H9 (cell line): ENCODE measurements around the gene FAM13A. TPM values are rescaled to one million over a fixed set of nuclear protein-coding genes. Genes with fewer than 3 reads are reported as not detected.

Experiments
- DNase-seq: peaks from one replicate; pipeline ENCODE4 v3.0.0-alpha.2; 2017
- H2AFZ ChIP-seq: one replicate; pipeline ENCODE4 v1.6.1; 2013; ENCODE audit warnings: mild to moderate bottlenecking, low read length, control low read depth, moderate library complexity
- H2AK5ac ChIP-seq: 2 replicates; pipeline ENCODE4 v1.6.1; 2013; ENCODE audit warnings: low read length, control low read depth, mixed read lengths; ENCODE audit not compliant: insufficient read length
- H2BK120ac ChIP-seq: one replicate; pipeline ENCODE4 v1.6.1; 2013; ENCODE audit warnings: low read depth, mild to moderate bottlenecking, low read length, control low read depth, inconsistent platforms; ENCODE audit not compliant: poor library complexity, severe bottlenecking
- H2BK12ac ChIP-seq: 2 replicates; pipeline ENCODE4 v1.6.1; 2013; ENCODE audit warnings: low read length, control low read depth, mixed read lengths, low read depth; ENCODE audit not compliant: insufficient read length
- H2BK15ac ChIP-seq: 2 replicates; pipeline ENCODE4 v1.6.1; 2013; ENCODE audit warnings: low read depth, low read length, control low read depth
- H2BK20ac ChIP-seq: one replicate; pipeline ENCODE4 v1.6.1; 2013; ENCODE audit warnings: low read depth, mild to moderate bottlenecking, low read length, control low read depth, inconsistent platforms; ENCODE audit not compliant: poor library complexity, severe bottlenecking
- H2BK5ac ChIP-seq: 2 replicates; pipeline ENCODE4 v1.6.1; 2013; ENCODE audit warnings: low read length, control low read depth, mixed read lengths; ENCODE audit not compliant: insufficient read length
- H3K14ac ChIP-seq: 2 replicates; pipeline ENCODE4 v1.6.1; 2013; ENCODE audit warnings: low read length, control low read depth; ENCODE audit not compliant: insufficient read depth
- H3K18ac ChIP-seq: 2 replicates; pipeline ENCODE4 v1.6.1; 2013; ENCODE audit warnings: low read depth, mild to moderate bottlenecking, mixed read lengths, low read length, control low read depth; ENCODE audit not compliant: insufficient read length
- H3K23ac ChIP-seq: 2 replicates; pipeline ENCODE4 v1.6.1; 2013; ENCODE audit warnings: low read length, control low read depth, mixed read lengths, low read depth; ENCODE audit not compliant: insufficient read length
- H3K23me2 ChIP-seq: 2 replicates; pipeline ENCODE4 v1.6.1; 2013; ENCODE audit warnings: low read depth, mild to moderate bottlenecking, mixed read lengths, low read length, control low read depth; ENCODE audit not compliant: insufficient read length, poor library complexity, severe bottlenecking
- H3K27ac ChIP-seq: 2 replicates; pipeline ENCODE4 v1.5.1; 2013; ENCODE audit warnings: low read length, control low read depth, mixed read lengths, low read depth; ENCODE audit not compliant: insufficient read length
- H3K27me3 ChIP-seq: 2 replicates; pipeline ENCODE4 v1.6.1; 2013; ENCODE audit warnings: low read length, control low read depth, inconsistent platforms; ENCODE audit not compliant: insufficient read depth
- H3K4ac ChIP-seq: 2 replicates; pipeline ENCODE4 v1.6.1; 2013; ENCODE audit warnings: low read depth, mild to moderate bottlenecking, control low read depth, inconsistent platforms, low read length, moderate library complexity
- H3K4me1 ChIP-seq: 2 replicates; pipeline ENCODE4 v1.6.1; 2013; ENCODE audit warnings: low read length, control low read depth, inconsistent platforms; ENCODE audit not compliant: insufficient read depth
- H3K4me2 ChIP-seq: 2 replicates; pipeline ENCODE4 v1.6.1; 2013; ENCODE audit warnings: low read length, control low read depth, mixed read lengths; ENCODE audit not compliant: insufficient read length, insufficient read depth
- H3K56ac ChIP-seq: 2 replicates; pipeline ENCODE4 v1.6.1; 2013; ENCODE audit warnings: low read depth, mild to moderate bottlenecking, mixed read lengths, low read length, control low read depth; ENCODE audit not compliant: insufficient read length
- H3K79me1 ChIP-seq: 2 replicates; pipeline ENCODE4 v1.6.1; 2013; ENCODE audit warnings: low read depth, mild to moderate bottlenecking, moderate library complexity, low read length, control low read depth, inconsistent platforms; ENCODE audit not compliant: insufficient read depth, poor library complexity, severe bottlenecking
- H3K79me2 ChIP-seq: 2 replicates; pipeline ENCODE4 v1.6.1; 2013; ENCODE audit warnings: low read length, control low read depth, inconsistent platforms; ENCODE audit not compliant: insufficient read depth
- H3K9ac ChIP-seq: 2 replicates; pipeline ENCODE4 v1.6.1; 2013; ENCODE audit warnings: low read length, control low read depth, mixed read lengths; ENCODE audit not compliant: insufficient read length; ENCODE audit errors: extremely low read depth
- H3K9me3 ChIP-seq: one replicate; pipeline ENCODE4 v1.6.1; 2013; ENCODE audit warnings: low read depth, low read length, inconsistent platforms; ENCODE audit not compliant: control insufficient read depth
- H3T11ph ChIP-seq: one replicate; pipeline ENCODE4 v1.6.1; 2013; ENCODE audit warnings: mild to moderate bottlenecking, low read length, control low read depth, inconsistent platforms
- H4K20me1 ChIP-seq: one replicate; pipeline ENCODE4 v1.6.1; 2013; ENCODE audit not compliant: control insufficient read depth, insufficient read length, insufficient read depth
- H4K5ac ChIP-seq: 2 replicates; pipeline ENCODE4 v1.6.1; 2013; ENCODE audit warnings: low read depth, mild to moderate bottlenecking, mixed read lengths, low read length, control low read depth; ENCODE audit not compliant: insufficient read length
- H4K8ac ChIP-seq: replicated peaks from 2 replicates; pipeline ENCODE4 v1.6.1; 2013; ENCODE audit warnings: low read length, control low read depth, mixed read lengths, low read depth; ENCODE audit not compliant: insufficient read length
- H4K91ac ChIP-seq: 2 replicates; pipeline ENCODE4 v1.6.1; 2013; ENCODE audit warnings: low read depth, mild to moderate bottlenecking, moderate library complexity, mixed read lengths, low read length, control low read depth; ENCODE audit not compliant: insufficient read length
- H3K27ac Mint-ChIP-seq, 3 experiments: 2 replicates in 2 of 3; 3 replicates in 1 of 3; pipeline ENCODE4 v1.8.0; 2020 to 2021; ENCODE audit warnings: mixed read lengths in 3 of 3, mild to moderate bottlenecking in 1 of 3, moderate library complexity in 1 of 3
- H3K27me3 Mint-ChIP-seq: 2 replicates; pipeline ENCODE4 v1.8.0; 2021; ENCODE audit warnings: low read depth, mild to moderate bottlenecking, moderate library complexity, mixed read lengths
- H3K36me3 Mint-ChIP-seq, 3 experiments: 2 replicates in 2 of 3; 3 replicates in 1 of 3; pipeline ENCODE4 v1.8.0; 2020 to 2021; ENCODE audit warnings: low read depth in 3 of 3, mixed read lengths in 3 of 3; ENCODE audit not compliant: insufficient read depth in 1 of 3
- H3K4me1 Mint-ChIP-seq, 2 experiments: 2 replicates each; pipeline ENCODE4 v1.8.0; 2020; ENCODE audit warnings: mixed read lengths in 2 of 2
- H3K4me3 Mint-ChIP-seq, 2 experiments: 2 replicates in 1 of 2; 3 replicates in 1 of 2; pipeline ENCODE4 v1.8.0; 2020 to 2021; ENCODE audit warnings: mild to moderate bottlenecking in 2 of 2, mixed read lengths in 2 of 2, moderate library complexity in 1 of 2
- H3K9me3 Mint-ChIP-seq, 2 experiments: 2 replicates in 1 of 2; 3 replicates in 1 of 2; pipeline ENCODE4 v1.8.0; 2020; ENCODE audit warnings: mild to moderate bottlenecking in 2 of 2, mixed read lengths in 2 of 2, moderate library complexity in 1 of 2
- CTCF ChIP-seq: fragments of 200-600 bp; sonication (generic); conservative IDR thresholded peaks from 3 replicates; pipeline ENCODE4 v1.8.0; 2021; ENCODE audit warnings: antibody characterized with exemption, mild to moderate bottlenecking
- WGBS: extraction: QIAGEN DNeasy Blood & Tissue Kit; methylation state at CpG from one replicate; pipeline ENCODE4 v1.1.7; 2013; ENCODE audit warnings: missing lambda C conversion rate, low lambda C conversion rate, mixed read lengths; ENCODE audit not compliant: insufficient read length; ENCODE audit errors: extremely low coverage; 5-methylcytosine and 5-hydroxymethylcytosine counted together
- total RNA-seq: library from RNA; stranded (reverse); gene quantifications from 2 replicates; pipeline ENCODE4 v1.2.1, GENCODE V29; 2021

The FAM13A gene
- total RNA-seq, 1 experiment from 2014 or later = 12.7 TPM

GRCh38 chr4:88989990-88990389, 67.0 kb downstream of the FAM13A start:
- no peak overlapping the region for H3K14ac ChIP-seq
- H2AK5ac ChIP-seq = no peak overlapping the region
- H3K23me2 ChIP-seq = no peaks in the 10 kb centered on the region
- H3K9ac ChIP-seq = no peak overlapping the region
- Mint-ChIP-seq H3K36me3 (peaks cover 0 to 3% (median 3%) of the 10 kb centered on the region in 3 experiments; a peak in 2 of 7 replicates), H3K4me1 (no peaks in the 10 kb centered on the region), H3K9me3 (no peaks in the 10 kb centered on the region), H3K27me3 (no peaks in the 10 kb centered on the region), H3K4me3 (no peak overlapping the region), H3K27ac (no peak overlapping the region)
- H3K4me2 ChIP-seq = no peak overlapping the region
- H3K56ac ChIP-seq = no peak overlapping the region
- H3K18ac ChIP-seq = no peak overlapping the region
- no peak overlapping the region for H4K8ac ChIP-seq
- no peak overlapping the region for H4K5ac ChIP-seq
- no peak overlapping the region for H3T11ph ChIP-seq
- H3K79me1 ChIP-seq = no peaks in the 10 kb centered on the region
- no peaks in the 10 kb centered on the region for H3K27me3 ChIP-seq
- no peak overlapping the region for H2BK15ac ChIP-seq
- H2AFZ ChIP-seq = no peak overlapping the region
- no peak overlapping the region for H3K23ac ChIP-seq
- no peaks in the 10 kb centered on the region for H3K9me3 ChIP-seq
- WGBS = no CpG with 5 or more reads among the region's 1 CpG
- H2BK5ac ChIP-seq = no peak overlapping the region
- H3K79me2 ChIP-seq = no peaks in the 10 kb centered on the region; the same call in 1 of the 2 replicates
- no peak overlapping the region for H3K4ac ChIP-seq
- no peak overlapping the region for H3K27ac ChIP-seq
- H3K4me1 ChIP-seq = no peaks in the 10 kb centered on the region
- H2BK20ac ChIP-seq = no peak overlapping the region
- no peak for DNase-seq
- no peaks in the 10 kb centered on the region for H4K20me1 ChIP-seq
- no peak overlapping the region for H2BK12ac ChIP-seq
- no peak overlapping the region for H4K91ac ChIP-seq
- TF ChIP-seq CTCF = no peak
- H2BK120ac ChIP-seq = no peak overlapping the region
